T-helper 9 cell (primary cell): ENCODE measurements around the gene HSP90B1.

ENCODE experiments used
- DNase-seq: peaks from one replicate; pipeline ENCODE4 v3.0.0-alpha.2; 2020
- total RNA-seq, 2 donors: gene quantifications; one replicate each; lab custom pipeline; 2026; lab: John Stamatoyannopoulos, UW

Gene HSP90B1
- total RNA-seq: 452 to 508 reads per million in 2 donors

GRCh38 chr12:103930034-103930786 lies at the start of gene HSP90B1:
TSS of gene HSP90B1 (plus strand) at chr12:103930410. CDS start at chr12:103930516, 106 bp downstream.
- DNase-seq: peak; percentile 99

GRCh38 chr12:103881261-103881660 lies 48.9 kb upstream of the HSP90B1 start:
- DNase-seq: no peak

GRCh38 chr12:103882861-103883596 lies 47.2 kb upstream of the HSP90B1 start:
- no peak for DNase-seq

- DNase-seq: no peak
Observed at GRCh38 chr12:103883908-103884307, 46.3 kb upstream of the HSP90B1 start.

DNA sequence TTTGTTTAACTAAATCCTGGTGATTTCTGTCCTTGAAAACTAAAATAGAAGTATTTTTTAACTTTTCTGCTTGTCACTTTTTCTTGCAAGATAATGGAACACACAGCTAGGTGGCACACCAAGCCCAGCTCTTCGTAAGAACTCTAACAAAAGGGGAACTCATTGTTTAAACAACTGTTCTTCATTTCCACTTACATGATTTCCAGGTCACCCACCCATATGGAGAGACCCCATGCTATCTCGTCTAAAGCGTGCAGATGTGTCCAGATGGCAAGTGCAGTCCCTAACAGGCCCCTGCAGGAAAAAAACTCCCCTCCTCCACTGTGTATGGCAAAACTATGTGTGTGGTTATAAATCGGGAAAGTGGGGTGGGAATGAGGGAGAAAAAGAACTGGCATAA lies 45.9 kb upstream of the HSP90B1 start:
- no peak for DNase-seq

GRCh38 chr12:103886195-103886797 lies 43.9 kb upstream of the HSP90B1 start:
- DNase-seq: no peak

- DNase-seq: no peak
Observed at GRCh38 chr12:103887738-103888137, 42.5 kb upstream of the HSP90B1 start.

GRCh38 chr12:103897316-103897715 lies 32.9 kb upstream of the HSP90B1 start:
- DNase-seq: no peak

DNA sequence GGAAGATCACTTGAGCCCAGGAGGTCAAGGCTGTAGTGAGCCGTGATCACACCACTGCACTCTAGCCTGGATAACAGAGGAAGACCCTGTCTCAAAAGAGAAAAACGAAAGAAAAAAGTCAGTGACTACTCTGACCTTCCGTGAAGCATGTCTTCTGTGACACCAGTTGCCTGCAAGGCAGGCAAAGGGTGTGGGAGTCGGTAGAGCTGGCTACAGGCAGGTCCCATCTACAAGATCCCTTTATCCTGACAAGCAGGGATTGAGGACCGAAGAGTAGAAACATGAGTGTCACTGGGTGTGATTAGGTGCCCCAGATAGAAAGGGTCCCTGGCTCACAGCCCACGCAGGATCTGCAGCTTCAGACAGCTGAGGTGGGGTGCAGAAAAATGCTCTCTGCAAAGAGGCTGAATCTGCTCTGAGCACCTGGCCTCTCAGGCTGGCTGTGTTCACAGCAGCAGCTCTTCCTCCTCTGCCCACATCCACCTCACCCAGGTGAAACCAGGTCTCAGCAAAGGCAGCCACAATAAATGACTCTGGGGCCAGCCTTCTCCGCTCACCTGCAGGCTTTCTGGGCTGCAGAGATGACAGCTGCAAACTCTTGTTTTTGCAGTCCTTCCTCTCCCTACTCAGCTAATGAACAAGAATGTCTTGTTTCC lies 28.6 kb upstream of the HSP90B1 start:
- peak; percentile 8 for DNase-seq

GRCh38 chr12:103903993-103904392 lies 26.2 kb upstream of the HSP90B1 start:
- no peak for DNase-seq

- no peak for DNase-seq
Observed at GRCh38 chr12:103905730-103906349, 24.4 kb upstream of the HSP90B1 start.

- DNase-seq: no peak
Observed at GRCh38 chr12:103908246-103908541, 22.0 kb upstream of the HSP90B1 start.

DNA sequence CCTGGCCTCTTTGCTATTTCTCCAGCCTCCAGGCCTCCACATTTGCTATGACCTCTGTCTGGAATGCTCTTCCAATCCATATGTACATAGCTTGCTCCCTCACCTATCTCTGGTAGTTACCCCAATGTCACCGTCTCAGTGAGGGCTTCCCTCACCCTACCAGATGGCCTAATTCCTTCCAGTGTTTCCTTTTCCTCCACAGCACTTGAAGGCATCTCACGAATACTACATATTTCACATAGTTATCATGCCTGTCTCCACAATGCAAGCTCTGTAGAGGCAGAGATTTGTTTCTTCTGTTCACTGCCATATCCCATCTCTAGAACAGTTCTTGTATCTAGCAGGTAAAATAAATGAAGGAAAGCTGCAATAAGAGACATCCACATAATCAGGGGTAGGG lies 21.3 kb upstream of the HSP90B1 start:
- no peak for DNase-seq

DNA sequence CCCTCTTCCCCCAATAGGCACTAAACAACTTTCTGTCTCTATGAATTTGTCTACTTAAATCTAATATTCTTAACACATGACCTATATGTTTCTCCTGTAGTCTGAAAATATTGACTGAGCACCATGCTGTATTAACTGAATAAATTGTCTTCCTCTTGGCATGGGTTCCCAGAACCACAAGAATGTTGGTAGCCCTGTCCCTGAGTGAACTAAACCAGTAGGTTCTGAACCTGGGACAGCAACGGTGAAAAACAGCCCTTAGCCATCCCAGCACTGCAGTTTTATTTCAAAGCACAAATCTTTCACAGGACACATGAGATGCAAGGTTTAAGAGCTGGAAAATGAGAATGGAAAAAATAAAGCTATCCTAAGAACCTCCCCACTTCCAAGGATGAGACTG lies 20.4 kb upstream of the HSP90B1 start:
- no peak for DNase-seq

DNA sequence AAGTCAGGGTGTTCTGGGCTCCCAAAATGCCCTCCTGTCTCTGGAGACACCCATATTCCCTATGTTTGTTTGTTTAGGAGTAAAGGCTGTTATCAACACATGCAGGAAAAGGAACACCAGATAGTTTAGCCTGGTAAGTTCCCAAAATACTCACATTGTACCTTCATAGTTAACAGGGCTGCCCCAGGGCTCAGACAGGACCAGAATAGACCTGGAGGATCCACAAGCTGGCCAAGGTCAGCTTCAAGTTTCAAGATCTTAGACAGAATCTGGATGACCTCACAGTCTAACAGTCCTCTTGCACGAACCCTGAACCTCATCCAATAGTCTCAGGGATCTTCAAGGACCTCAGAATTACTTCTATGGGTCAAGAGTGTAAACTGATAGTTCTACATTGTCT lies 18.1 kb upstream of the HSP90B1 start:
- no peak for DNase-seq

- no peak for DNase-seq
Observed at GRCh38 chr12:103913100-103913499, 17.1 kb upstream of the HSP90B1 start.

DNA sequence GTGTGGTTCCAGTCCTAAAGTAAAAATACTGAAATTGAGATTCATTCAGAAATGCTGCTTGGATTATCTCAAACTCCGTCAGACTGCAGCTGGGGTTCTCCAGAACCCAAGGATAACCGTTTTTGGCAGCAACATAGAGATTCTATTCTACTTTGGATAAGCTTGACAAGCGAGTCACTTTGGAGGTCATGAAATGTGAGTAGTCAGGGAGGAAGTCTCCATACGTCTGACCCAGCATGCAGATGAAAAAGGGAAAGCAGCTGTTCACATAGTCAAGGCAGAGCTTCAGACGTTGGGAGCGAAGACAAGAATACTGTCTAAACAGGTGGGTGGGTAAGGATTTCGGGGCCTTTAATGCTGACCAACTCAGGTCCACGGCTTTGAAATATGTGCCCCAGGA lies 14.9 kb upstream of the HSP90B1 start:
- DNase-seq: no peak

GRCh38 chr12:103917873-103918272 lies 12.3 kb upstream of the HSP90B1 start:
- no peak for DNase-seq

DNA sequence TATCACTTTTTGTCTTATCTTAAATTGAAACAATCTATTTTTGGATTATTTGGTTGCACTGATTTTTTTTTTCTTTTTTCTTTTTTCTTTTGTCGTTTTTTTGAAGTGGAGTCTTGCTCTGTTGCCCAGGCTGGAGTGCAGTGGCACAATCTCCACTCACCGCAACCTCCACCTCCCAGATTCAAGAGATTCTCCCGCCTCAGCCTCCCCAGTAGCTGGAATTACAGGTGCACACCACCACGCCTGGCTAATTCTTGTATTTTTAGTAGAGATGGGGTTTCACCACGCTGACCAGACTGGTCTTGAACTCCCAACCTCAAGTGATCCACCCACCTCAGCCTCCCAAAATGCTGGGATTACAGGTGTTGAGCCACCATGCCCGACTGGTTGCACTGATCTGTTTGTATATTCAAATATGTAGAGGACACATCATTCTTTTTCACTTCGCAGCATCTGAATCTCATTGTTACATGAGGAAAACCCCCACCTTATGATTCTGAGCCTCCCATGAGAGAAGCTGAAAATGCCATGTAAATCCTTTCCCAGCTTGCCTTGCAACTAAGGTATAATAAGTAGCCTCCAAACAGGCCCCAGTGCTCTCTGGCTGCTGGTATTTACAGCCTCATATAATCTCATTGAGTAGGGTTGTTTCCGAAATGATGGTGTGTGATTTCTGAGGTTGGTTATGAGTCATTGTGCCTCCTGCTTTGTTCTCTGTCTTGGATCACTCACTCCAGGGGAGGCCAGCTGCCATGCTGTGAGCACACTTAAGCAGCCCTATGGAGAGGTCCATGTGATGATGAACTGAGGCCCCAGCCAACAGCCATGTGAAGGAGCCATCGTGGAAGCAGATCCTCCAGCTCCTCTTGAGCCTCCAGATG lies 5.2 kb upstream of the HSP90B1 start:
- no peak for DNase-seq

GRCh38 chr12:103928682-103929045 lies 1.5 kb upstream of the HSP90B1 start:
- peak; percentile 46 for DNase-seq

DNA sequence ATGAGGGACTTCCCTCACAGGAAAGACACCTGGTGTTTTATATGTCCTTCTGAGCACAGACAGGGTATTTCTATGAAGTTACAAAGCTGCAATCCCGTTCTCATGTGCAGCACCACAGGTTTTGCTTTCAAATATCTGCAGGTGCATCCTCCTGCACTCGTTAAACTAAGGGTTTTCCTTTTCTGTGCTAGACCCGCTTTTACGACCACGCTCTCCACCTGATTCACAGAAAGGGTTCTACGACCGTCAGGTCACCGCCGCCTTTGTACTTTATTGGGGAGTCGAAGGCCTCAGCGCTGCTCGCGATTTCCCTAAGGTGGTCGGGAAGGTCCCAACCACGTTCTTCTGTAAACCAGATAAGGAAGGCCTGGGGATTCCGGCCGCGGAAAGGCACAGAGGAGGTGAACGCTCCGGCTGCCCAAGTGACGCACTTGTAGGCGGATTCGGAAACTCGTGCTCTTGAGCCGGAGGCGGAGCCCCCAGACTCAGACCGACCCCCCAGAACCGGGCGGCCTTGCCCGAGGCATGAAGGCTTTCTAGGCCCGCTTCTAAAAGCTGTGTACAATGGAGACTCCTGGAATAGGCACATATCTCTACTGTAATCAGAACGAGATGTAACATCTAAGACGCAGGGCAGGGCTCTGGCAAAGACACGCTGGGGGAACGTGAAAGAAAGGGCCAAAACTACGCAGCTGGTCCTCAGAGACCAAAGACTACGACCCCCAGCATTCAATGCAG lies 995 bp upstream of the HSP90B1 start:
- peak; percentile 70 for DNase-seq

DNA sequence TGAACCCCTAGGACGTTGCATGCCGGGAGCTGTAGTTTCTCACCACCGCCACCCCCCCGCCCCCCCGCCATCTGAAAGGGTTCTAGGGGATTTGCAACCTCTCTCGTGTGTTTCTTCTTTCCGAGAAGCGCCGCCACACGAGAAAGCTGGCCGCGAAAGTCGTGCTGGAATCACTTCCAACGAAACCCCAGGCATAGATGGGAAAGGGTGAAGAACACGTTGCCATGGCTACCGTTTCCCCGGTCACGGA lies 501 bp upstream of the HSP90B1 start:
- no peak for DNase-seq
